GM11168 (cell line): ENCODE measurements around the gene PRMT7.
"Not testable (repeated sequence)": the region's sequence is repeated elsewhere in the genome, so short reads cannot be mapped to it uniquely, and the experiment has no call there.

ENCODE experiments used
- in situ Hi-C: fragments of 300-500 bp; cut with MboI; formaldehyde crosslinking; loops from one replicate; pipeline ENCODE4 v1.12.0; 2022; ENCODE audit warnings: low sequenced_read_pairs; ENCODE audit not compliant: unreplicated experiment

The PRMT7 gene

DNA sequence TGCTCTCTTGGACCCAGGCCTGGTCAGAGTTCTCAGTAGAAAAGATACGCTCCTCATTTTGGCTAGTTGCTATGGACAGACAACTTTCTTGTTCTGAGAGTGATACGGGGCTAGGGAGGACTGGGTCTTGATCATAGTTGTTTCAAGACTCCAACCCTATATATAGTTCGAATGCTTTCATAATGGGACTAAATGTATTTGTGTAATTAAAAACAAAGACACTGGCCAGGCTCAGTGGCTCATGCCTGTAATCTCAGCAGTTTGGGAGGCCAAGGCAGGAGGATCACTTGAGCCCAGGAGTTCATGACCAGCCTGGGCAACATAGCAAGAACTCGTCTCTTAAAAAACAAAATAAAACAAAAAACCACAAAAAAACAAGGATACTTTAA is 28.8 kb upstream of the PRMT7 start:
- in situ Hi-C loops: no loop called here

DNA sequence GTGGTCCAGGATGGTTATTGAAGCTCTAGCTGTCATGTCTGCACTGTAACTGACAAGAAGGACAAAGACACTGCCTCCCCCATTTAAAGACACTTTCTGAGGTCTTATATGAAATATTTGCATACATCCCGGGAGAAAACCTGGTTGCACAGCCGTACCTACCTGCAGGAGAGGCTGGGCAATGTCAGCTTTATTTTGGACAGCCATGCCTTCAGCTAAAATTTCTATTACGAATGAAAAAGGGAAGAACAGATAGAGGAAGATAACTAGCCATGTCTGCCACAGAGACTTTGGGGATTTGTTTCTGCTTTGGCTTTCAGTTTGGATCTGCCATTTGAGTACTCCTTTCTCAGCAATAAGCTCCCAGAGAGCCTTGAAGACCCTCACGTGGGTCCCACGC is 27.5 kb upstream of the PRMT7 start:
- in situ Hi-C loops: no loop called here

DNA sequence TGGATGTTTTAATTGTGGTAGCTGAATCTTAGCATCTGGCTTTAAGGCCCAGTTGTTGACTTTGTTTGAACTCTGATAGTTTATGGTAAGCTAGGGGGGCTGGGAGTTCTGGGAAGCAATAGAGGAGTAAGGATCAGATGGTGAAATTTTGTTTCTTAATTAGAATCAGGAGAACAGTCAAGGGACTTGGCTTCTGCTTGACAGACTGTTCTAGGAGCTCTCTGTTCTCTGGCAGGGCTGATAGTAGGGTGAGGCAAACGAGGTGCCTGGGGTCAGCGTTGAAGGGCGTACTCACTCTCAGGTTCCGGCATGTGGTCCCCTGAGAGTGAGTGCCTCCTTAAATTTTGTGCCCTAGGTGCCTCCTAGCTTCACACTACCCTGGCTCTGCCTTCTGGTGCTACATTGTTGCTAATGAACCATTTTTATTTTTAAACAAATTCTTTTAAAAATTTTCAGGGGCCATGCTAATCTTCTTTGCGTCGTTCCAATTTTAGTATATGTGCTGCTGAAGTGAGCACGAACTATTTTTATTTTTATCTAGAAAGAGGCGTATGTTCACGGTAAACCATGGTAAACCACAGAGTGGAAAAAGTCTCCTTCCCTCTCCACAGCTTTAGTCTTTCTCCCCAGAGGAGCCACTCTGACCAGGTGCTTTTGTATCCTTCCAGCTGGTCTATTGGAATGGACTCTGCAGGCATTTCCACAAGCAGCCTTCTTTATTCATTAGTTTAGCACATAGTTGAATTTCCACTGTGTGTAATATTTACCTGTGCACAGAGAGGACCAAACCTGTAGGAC is 26.8 kb upstream of the PRMT7 start:
- in situ Hi-C loops: no loop called here

DNA sequence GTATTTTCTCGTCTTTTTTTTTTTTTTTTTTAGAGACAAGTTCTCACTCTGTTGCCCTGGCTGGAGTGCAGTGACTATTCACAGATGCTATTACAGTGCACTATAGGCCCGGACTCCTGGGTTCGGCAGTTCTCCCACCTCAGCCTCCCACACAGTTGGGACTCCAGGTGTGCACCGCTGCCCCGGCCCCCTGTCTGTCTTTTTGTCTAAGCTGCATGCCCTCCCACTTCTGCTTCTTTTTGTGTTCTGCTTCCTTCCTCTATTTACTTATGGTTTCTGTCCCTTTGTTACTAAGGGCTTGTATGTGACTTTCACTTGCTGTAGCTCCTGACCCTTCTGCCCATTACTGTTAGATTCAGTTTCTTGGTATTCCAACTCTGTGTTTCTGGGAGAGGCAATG is 26.0 kb upstream of the PRMT7 start:
- in situ Hi-C loops: no loop called here

DNA sequence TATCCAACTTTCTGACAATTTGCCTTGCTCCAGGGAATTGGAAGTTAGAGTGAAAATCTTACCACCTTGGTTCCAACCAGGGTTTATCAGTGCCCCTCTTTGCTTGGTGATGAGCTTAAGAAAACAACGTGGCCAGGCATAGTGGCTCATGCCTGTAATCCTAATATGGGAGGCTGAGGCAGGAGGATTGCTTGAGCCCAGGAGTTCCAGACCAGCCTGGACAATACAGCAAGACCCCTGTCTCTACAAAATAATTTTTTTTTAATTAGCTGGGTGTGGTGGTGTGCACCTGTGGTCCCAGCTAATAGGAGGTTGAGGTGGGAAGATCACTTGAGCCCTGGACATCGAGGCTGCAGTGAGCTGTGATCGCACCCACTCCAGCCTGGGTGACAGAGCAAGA is 25.1 kb upstream of the PRMT7 start:
- in situ Hi-C loops: no loop called here

DNA sequence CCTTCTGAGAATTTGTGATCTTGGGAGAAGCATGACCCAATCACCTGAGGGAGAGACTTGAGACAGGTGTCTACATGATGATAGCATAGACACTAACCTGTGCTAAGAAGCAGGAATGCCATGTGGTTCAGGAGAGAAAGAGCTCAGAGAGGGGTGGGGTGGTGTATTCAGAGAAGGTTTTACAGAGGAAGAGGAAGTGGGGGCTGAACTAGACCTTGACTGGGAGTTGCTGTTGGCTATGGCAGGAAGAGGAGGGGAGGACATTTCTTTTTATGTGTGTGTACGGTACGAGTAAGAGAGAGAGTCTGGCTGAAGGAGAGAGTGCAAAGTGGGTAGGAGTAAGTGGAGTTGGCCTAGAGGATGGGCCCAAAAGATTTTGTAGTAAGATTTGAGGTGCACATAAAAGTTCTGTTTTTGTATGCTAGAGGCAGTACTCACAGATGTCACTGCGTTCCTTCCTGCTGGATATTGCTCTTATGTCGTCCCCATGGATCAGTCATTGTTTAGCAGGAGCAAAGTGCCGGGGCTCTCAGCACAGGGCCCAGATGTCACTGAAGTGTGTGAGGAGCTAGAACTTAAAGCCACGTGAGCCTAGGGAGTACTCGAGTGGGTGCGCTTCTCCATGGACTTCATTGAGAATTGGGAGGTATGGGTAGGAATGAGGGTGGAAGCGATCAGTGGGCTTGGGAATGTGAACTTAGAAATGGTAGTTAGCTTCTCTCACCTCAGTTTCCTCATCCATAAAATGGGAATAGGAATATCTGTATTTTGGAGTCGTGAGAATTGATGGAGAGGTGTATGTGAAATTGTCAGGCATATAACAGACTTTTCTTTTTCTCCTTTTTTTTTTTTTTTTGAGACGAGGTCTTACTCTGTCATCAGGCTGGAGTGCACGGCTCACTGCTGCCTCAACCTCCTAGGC is 24.4 kb upstream of the PRMT7 start:
- in situ Hi-C loops: no loop called here

DNA sequence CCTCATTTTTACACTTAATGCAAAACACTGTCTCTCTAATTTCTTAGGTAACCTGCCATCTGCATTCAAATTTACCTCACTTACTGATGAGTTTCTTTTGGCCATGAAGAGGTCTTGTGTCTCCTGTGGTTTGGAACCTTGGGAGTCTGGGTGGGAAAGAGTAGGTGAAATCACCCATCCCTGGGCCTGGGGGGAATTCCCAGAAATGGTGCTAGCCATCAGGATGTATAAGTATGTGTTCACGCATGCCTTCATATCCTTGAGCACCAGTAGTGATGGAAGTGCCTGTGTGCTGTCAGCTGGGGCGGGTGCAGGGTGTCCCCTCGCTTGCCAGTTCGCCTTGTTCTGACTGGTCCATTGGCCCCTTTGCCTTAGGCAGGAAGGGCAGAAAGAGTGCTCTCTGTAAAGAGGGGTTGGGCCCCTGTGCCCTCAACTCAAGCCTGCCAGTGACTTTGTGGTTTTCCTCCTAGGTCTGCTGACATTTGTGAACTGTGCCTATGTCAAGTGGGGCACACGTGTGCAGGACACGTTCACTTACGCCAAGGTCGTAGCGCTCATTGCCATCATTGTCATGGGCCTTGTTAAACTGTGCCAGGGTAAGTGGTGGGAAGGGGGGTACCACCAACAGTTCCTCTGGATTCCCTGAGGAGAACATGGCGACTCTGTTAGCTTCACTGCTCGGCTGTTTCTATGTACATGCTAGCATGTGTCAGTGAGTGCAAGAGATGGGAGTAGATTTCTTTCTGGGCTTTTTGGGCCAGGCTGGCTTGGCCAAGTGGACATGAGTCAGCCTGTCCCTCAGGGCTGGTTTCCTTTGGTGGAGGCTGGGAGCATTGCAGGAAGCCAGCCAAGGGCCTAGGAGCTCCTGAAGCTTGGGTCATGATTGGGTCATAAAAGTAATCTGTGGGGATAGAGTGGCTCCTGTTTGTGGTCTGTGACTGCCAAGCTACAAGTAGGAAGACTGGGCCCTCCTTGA is 23.3 kb upstream of the PRMT7 start:
- in situ Hi-C loops: no loop called here

DNA sequence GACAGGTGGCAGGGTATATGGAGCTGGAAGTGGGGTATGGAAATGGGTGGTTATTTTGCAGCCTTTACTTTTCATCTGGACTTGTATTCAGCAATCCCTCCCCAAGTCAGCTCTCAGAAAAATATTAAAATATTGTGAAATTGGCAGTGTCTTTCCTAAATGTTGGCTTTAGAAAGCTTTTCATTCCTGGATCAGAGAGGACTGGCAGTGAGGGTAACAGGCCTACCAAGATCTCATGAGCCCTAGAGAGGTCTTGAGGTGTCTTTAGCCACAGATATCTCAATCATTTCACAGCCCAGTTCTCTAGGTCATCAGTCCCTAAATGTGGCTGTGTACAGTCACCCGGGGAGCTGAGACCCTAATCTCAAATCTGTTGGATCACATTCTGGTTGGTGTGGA is 22.6 kb upstream of the PRMT7 start:
- in situ Hi-C loops: no loop called here

DNA sequence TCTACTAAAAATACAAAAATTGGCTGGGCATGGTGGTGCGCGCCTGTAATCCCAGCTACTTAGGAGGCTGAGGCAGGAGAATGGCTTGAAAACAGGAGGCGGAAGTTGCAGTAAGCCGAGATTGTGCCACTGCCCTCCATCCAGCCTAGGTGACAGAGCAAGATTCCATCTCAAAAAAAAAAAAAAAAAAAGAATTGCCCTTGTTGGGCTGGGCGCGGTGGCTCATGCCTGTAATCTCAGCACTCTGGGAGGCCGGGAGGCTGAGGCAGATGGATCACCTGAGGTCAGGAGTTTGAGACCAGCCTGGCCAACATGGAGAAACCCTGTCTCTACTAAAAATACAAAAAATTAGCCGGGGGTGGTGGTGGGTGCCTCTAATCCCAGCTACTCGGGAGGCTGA is 22.0 kb upstream of the PRMT7 start:
- in situ Hi-C loops: not testable (repeated sequence)

DNA sequence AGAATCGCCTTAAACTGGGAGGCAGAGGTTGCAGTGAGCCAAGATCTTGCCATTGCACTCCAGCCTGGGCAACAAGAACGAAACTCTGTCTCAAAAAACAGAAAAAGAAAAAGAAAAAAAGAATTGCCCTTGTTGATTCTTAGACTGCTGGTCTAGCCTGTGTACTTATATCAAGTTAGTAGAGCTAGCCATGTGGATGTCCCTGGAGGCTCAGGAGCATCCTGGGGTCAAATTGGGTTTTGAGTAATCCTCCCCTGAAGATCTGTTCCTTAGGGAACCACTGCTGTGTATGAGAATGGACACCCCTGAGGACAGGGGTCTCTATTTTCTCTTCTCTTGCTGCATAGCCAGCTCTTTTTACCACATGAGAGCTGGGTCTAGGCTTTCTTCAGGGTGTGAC is 21.6 kb upstream of the PRMT7 start:
- in situ Hi-C loops: no loop called here

DNA sequence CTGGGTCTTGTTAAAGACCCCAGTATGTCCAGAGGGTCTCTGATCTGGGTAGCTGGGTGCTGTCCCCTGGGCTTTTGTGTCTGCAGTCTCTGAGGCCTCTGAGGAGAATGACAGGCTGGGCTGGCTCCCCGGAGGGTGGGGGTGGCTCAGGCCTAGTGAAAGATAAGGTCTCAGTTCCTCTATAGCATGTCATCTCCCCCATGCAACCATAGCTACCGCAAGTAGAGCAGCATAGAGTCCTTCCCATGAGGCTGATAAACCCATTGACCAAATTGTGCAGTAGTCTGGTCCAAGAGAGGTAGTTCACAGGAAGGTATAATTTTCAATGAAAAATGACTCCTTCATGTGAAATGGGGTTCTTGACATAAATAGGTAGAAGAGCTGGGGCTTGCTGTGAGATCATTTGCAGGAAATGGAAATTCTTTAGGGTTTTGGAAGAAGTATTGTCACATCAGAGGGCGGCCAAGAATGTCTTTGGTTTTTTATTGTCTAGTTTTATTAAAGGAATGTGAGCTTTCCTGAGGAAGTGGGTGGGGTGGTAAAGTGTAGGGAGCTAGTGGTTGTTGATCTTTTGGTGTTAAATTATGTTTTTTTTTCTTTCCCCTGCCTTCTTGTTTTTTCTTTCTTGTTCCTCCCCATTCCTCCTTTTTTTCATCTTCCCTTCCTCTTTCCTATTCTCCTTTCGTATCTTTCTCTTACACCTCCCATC is 21.0 kb upstream of the PRMT7 start:
- in situ Hi-C loops: no loop called here

DNA sequence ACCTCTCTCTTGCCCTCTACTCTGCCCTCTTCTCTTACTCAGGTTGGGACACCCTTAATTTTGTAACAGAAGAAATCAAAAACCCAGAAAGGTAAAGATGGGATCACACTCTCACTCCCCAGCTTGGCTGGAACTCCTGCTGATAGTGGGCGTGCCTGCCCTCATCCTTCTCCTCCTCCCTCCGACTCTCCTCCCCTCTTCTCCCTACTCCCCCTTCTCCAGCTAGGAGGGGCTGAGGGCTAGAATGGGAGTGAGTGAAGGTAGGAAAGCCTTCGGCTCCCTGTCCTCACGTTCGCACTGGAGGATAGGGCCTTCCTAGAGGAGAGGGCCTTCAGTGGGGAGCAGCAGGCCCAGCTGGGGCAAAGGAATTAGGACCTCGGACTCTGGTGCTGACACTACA is 20.4 kb upstream of the PRMT7 start:
- in situ Hi-C loops: no loop called here

DNA sequence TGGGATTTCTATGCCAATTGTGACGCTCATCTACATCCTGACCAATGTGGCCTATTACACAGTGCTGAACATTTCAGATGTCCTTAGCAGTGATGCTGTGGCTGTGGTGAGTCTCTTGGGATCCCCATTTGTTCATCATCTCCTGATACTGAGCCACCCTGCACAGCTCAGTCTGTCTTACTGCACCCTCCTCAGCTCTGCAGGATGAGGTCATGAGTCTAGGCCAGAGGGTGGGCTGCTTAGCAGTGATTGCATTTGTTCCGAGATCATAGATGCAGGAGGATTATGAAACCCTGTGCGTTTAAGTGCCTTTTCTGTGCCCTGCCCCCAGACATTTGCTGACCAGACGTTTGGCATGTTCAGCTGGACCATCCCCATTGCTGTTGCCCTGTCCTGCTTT is 19.6 kb upstream of the PRMT7 start:
- in situ Hi-C loops: no loop called here

DNA sequence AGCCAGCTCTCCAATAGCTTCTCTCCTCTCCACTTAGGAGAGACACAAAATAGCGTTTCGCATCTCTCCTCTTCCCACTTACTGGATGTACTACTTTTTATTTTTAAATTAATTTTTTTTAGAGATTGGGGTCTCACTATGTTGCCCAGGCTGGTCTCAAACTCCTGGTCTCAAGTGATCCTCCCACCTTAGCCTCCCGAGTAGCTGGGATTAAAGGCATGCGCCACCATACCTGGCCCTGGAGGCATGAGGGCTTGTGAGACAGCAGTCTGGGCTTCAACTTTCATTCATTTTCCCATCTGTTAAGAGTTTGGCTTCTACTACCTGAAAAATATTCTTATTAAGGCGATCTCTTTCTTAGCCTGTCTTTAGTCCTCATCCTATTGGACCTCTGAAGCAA is 18.4 kb upstream of the PRMT7 start:
- in situ Hi-C loops: no loop called here

DNA sequence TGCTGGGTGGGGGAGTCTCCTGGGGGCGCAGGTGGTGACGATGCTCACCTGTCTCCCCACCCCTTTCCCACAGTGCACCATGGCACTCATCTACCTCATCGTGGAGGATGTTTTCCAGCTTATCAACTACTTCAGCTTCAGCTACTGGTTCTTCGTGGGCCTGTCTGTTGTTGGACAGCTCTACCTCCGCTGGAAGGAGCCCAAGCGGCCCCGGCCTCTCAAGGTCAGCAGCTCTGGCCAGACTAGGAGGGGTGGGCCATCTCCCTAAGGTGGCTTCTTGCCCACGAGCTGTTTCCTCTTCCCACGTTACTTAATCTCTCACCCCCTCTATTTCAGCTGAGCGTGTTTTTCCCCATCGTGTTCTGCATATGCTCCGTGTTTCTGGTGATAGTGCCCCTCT is 14.5 kb upstream of the PRMT7 start:
- in situ Hi-C loops: no loop called here

DNA sequence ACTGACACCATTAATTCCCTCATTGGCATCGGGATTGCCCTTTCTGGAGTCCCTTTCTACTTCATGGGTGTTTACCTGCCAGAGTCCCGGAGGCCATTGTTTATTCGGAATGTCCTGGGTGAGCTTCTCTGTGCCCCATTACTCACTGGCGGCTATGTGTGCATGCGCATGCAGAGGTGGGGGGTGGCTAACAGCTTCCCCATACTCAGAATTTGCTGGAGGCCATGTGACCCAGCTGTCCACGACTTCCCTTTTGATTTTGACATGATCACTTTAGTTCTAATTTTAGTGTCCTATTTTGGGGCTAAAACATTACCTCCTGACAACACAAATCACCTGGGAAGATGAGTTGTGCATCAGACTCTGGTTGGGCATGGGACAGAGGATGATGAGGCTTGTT is 14.1 kb upstream of the PRMT7 start:
- in situ Hi-C loops: no loop called here

DNA sequence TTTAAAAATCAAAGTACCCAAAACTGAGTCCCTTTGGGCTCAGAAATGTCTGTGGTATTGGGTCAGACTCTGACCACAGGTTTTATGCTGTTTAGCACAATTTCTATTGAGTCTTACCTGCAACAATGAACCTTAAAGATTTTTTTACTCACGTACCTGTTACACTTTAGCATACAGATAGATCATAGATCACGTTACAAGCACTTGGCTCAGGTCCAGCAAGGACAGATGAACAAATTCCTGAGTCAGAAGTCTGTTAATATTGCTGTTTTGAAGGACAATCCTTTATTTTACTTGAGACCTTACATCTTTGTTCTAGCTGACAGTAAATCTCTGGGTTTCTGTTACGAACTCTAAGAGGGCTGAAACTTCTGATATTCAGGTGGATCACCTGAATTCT is 12.9 kb upstream of the PRMT7 start:
- in situ Hi-C loops: no loop called here

DNA sequence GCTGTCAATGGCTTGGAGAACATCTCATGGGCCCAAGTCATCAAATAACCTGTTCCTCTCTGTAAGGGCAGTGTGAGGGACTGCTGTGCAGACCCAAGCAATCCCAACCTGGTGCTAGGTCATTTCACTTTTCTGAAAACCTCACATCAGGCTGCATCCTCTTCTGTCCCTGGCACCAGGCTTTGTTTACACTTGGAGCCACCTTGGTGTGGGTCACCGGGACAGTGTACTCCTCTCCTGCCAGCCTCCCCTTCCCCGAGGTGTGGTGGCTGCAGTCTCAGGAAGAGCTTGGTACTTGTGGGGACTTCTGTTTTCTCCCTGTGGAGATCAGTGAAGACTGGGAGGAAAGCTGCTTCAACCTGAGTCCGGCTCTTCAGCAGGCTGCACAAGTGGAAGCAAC is 12.5 kb upstream of the PRMT7 start:
- in situ Hi-C loops: no loop called here

DNA sequence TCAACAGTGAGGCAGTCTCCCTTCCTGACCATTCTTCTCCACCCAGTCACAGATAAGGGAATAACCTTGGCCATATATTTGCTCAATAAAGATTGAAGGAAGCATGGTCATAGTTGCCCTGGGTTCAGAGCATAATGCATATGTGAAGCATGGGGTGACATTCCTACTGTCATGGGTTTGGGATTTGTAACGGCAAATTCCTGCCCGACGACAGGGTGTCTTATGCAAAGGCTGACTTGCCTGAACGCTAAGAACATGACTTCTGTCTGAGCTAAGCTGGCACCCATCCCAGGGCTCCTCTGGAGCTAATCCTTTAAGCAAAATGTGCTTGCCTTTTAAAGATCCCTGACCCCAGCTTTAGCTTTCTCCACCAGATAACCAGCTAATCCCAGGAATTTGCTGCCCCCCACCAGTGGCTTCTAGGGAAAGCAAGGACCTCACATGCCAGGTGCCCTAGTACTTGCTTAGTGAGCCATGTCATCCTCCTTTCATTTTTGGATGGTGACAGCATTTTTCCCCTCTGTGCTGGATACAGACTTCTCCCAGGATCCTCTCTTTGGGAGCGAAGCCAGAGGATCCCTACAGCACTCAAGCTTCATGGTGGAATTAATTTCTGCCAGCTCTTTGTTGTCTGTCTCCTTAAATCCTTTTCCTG is 11.8 kb upstream of the PRMT7 start:
- in situ Hi-C loops: no loop called here
